8988T (cell line): ENCODE results near the gene EDARADD.
A peak's percentile ranks its signal among the peaks of the same experiment; 100 is the strongest.

Experiments
- DNase-seq: peaks from one replicate; pipeline ENCODE4 v3.0.0; 2011

Gene EDARADD

DNA sequence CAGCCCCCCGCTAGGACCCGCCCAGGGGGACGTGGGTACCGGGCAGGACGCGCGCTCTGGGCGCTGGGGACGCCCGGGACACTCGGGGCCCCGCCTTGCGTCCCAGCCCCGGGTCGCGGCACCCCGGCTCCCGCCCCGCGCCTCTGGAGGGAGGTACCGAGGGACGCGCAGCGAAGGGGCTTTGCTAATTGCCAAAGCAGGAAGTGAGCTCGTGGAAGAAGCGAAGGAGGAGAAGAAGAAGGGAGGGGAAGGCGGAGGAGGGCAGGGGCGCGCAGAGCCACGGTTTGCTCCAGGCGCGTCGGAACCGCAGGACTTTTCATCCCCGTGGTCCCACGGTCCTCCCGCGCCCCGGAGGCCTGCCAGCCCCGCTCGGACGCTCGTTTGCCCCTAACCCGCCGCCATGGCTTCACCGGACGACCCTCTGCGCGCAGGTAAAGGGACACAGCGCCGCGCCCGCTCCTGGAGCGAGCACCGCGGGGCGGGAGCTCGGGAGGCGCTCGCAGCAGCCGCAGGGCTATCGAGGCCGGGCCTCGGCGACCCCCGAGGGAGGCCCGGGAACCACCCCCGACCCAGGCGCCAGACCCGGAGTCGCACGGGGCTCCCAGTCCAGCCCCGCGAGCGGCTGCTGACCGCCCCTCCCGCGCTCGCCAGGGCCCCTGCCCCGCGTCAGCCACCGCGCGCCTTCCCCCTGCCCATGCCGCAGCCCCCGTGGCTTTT, 1.3 kb downstream of the EDARADD start:
- DNase-seq = no peak

DNA sequence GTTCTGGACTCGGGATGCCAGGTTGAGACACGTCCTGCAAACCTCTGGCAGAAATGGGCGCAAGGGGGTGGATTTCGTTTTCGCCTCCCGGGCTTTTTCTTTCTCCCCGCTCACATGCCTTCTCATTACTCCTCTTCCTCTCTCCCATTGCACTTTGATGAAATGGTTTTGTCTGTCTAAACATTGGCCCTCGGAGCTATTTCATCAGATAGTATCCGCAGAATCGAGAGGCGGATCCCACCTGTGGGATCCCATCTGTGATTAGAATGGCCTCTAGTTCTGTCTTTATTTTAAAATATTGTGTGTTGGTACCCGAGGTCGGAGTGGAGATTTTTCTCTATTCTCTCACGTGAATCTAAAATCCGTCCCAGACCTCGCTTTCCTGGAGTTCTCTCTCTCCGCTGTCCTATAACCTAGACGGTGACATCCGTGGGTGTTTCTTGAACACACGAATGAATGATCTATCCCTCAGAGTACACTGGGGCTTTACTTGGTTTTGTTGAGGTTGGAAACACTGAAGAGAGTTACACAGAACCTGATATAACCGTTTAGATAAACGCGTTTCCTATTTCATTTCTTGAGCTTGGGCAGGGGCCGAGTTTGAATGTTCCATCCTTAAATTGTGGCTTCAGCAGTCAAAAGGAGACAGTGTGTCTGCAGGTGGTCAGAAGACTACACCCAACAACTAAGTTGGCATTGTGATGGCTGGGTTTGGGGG, 2.0 kb downstream of the EDARADD start:
- DNase-seq = peak; percentile 33

DNA sequence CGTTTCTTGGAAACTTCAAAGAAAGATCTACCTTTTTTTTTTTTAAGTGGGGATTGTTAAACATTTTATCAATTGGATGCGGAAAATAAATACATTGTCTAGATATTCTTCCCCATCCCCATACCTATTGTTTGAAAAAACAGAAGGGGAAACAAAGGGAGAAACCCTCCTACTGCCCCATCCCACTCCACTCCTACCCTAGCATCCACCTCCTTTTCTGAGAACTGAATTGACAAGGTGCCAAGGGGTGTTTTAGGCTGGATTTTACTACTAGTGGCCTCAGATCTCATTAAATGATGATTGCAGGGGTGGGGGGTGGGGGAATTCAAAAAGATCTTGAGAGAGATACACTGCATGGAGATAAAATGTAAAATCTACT, 2.6 kb downstream of the EDARADD start:
- DNase-seq = no peak

DNA sequence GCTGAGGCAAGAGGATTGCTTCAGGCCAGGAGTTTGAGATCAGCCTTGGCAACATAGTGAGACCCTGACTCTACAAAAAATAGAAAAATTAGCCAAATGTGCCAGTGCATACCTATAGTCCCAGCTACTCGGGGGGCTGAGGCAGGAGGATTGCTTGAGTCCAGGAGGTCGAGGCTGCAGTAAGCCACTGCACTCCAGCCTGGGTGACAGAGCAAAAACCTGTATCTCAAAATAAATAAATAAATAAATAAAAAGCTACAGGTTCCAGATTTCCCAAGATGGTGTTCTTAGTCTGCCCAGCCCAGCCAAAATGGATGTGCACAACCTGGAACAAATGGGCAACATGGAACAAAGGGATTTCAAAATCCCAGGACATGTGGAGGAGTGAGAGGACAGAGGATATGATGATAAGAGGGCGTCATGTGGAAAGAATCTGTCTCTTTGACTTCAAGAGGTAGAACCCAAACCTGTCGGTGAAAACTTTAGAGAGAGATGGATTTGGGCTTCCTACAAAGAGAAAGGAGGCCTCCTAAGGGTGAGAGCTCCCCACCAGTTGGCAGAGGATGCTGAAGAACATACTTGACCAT, 3.2 kb downstream of the EDARADD start:
- no peak for DNase-seq

DNA sequence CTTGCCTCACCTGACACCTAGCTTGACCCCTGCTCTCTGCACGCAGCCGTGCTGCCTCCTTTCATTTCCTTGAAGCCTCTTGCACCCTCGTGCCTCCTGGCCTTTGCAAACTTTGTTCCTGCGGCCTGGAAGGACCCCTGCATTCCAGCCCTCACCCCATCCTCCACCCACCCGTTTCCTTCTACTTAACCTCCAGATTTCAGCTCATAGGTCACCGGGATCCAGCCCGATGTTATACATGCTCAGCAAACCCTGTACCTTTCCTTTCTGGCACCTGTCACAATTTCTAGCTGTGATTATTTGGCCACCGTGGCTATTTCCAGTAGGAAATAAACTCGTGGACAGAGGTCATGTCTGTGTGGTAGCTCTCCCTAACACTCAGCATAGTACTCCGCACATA, 4.5 kb downstream of the EDARADD start:
- DNase-seq = no peak

DNA sequence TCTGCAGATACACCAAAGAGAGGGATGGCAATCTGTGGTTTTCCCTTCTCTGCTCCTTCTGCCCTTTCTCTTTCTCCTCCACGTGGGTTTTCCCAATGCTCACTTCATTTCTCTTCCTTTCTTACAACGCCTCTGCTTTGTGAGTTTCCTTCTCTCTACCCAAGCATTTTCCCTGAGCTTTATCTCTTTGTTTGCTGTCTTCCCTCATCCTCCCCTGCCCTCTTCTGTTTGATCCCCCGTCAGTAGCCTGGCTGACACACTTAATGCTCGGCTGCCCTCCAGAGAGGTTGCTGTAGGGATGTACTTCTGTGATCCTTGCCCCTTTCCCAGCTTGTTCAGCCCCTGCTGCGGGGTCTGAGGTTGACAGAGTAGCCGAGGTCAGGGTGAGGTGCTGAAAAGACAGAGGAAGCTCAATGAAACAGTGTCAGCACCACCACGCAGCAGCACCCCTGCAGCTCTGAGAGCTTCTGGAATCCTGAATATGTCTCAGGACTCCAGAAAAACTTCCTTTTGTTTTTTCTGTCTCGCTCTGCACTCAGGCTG, 6.0 kb downstream of the EDARADD start:
- no peak for DNase-seq

DNA sequence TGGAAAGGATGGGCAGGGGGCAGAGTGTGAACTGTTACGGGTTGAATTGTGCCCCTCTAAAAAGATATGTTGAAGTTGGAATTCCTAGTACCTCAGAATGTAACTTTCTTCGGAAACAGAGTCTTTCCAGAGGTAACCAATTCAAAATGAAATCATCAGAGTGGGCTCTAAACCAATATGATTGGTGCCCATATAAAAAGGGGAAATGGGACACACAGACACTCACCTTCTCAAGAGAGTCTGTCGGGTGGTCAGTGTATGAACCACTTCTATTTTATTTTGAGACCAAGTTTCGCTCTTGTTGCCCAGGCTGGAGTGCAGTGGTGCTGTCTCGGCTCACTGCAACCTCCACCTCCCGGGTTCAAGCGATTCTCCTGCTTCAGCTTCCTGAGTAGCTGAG, 7.6 kb downstream of the EDARADD start:
- no peak for DNase-seq

DNA sequence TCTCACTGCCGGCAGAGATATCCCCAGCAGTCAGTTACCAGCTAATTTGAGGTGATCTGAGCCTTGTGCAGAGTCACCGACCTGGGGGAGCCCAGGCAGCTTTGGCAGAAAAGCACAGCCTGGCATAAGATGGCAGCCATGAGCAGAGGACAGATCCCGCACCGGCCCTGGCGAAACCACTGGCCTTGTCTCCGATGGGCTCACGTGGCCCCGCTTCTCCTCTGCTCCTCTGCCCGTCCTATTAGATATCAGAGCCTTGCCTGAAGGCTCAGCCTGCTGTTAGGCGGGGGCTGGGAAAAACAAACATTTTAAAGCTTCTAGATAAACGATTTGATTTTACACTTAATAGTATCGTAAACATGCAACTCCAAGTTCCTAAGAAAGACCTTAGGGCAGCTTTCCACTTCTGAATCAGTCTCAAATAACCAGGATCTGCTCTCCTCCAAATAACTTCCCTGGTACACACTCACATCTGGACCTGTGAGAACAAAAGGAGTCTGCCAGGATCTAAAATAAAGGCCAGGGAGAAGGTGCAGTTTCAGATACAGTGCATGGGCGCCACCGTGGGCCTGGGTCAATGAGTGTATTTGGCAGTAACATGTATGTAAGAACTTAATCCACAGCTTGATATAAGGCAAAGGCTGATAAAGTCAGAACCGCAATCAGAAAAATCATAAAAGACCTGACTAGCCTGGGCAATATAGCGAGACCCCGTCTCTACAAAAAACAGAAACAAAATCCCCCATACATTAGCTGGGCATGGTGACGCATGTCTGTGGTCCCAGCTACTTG, 10.0 kb downstream of the EDARADD start:
- DNase-seq = no peak

DNA sequence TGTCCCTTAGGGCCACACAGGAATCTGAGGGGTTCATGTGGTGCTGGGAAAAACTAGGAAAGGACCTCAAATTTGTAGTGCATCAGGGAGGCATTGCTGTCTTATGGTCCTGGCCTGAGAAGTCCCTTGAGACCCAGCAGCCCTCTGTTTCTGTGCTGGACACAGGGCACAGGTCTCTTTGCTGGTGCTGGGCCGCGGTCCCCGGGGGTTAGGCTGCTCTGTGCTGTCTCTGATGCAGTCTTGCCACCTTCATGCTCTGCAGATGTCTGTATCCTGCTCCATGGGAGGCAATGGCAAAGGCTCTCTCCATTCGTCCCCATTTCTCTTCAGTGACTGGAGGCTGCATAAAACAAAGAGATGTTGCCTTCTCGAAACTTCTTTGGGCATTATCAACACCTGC, 13.0 kb downstream of the EDARADD start:
- no peak for DNase-seq

DNA sequence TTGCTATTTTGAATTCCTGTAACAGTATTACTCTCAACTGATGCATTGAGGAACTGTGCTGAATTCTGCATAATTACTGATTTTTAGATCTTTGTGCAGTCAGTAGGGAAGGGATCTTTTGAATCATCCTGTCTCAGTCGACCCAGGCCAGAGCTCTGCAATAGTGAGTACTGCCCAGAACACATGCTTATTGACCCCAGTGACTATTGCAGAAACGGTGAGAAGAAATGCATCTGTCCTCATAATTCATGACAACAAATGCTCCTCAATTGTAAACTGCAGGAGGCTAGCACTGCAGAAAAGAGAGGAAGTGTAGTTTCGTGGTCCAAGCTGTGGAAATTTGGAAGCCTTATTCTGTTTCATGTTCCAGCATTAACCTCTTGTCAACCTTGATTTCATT, 19.6 kb downstream of the EDARADD start:
- DNase-seq = no peak

DNA sequence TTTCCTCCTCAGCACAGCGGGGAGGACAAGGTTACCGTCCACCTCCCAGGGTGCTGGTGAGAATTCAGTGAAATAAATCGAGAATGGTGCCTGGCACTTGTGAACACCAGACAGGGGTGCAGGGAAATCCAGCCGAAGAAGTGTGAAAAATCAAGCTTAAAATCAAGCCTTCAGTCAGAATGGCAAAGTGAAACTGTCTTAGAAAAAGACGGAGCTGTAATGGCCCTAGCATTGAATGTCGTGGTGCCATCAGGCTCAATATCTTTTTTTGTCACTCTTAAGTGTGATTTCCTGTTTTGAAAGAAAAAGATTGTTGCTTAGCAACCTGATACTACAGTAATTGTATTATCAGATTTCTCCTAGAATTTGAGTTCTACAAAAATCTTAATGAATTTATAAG, 22.1 kb downstream of the EDARADD start:
- no peak for DNase-seq

DNA sequence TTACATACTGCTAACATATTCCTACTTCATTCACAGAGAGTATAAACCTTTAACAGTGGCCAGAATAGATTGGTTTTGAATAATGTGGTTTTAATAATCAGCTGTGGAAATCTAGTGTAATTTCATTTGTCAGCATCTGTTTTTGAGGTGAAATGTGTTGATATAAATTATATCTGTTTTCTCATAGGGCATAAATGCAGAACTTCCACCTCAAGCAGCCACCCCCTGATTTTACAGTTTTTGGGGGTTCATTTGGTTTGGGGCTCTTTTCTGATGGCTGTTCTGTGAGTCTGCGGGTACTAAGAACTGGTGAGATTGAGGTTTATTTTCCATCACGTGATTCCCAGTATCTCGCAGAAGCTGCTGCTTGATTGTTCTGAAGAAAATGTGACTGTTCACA, 23.2 kb downstream of the EDARADD start:
- no peak for DNase-seq

DNA sequence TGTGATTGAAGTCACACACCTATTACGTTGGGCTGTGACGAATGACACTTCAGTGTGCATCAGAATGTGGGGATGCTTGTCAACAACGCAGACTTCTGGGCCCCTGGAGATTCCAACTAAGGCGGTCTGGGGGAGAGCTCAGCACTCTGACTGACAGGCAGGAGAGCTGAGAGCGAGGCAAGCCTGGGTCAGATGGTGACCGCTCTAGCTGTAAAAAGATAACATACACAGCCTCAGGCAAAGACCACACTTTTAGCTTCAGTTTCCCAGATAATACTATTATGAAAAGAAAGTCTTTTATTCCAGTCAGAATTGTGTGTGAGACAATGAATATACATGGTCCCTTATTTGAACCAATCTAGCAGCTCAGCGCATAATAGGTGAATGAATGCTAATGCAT, 25.4 kb downstream of the EDARADD start:
- DNase-seq = no peak

DNA sequence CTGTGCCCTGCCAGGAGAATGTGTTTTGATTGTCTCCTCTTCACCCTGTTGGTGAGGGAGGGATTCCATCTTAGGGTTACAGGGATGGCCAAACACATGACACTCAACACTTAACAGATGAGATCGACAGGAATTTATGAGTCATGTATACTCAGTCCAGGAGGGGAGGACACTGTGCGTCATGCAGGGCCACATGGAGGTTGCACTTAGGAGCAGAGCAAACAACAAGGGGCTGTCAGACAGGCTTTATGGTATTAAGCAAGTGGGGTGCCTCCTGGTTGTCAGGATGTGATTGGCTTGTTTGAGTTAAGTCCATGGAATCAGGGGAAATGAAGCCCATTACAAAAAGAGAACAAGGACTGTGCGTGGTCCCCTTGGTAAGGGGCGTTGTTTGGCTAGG, 26.9 kb downstream of the EDARADD start:
- no peak for DNase-seq

DNA sequence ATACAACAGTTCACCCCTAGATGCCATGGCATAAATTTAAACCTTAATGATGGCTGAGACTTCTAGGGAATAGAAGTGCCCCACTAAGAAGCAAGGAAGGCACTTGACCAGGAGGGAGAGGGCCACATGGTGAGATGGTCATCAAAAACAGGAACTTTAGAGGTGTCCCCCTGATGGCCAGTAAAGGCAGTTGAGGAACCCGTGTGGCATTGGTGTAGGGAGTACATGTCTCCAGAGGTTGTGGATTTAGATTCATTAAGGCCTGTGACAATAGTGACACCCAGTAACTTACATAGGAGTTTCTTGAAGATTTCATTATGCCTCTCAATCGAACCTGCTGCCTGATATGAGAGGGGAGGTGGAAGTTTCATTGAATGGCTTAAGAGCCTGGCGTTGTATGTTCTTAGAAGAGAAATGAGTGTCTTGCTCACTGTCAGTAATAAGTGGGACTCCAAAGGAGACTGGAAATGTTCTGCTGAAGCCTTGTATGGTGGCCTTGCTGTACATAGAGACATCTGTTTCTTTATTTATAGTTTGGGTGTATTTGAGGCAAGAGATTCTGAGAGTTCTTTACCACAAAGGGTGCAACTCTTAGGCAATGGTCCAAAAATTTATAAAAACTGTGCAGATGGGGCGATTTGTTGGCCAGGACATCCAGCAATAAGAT, 27.9 kb downstream of the EDARADD start:
- no peak for DNase-seq

DNA sequence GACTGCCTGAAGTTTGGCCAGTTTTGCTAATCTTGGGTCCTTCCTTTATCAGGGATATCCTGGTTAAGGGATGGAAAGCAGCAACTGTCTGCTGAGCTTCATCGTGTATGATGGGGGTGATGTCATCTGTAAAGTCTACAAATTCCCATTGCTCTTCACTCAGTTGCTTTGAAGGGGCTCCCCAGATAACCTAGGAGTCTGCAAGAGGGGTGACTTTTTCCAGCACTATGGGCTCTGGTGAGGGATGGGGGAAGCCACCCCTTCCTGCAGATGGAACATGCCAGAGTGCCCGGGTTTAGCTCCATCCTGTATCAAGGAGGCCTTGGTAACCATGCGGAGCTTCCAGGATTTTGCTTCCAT, 28.4 kb downstream of the EDARADD start:
- no peak for DNase-seq

DNA sequence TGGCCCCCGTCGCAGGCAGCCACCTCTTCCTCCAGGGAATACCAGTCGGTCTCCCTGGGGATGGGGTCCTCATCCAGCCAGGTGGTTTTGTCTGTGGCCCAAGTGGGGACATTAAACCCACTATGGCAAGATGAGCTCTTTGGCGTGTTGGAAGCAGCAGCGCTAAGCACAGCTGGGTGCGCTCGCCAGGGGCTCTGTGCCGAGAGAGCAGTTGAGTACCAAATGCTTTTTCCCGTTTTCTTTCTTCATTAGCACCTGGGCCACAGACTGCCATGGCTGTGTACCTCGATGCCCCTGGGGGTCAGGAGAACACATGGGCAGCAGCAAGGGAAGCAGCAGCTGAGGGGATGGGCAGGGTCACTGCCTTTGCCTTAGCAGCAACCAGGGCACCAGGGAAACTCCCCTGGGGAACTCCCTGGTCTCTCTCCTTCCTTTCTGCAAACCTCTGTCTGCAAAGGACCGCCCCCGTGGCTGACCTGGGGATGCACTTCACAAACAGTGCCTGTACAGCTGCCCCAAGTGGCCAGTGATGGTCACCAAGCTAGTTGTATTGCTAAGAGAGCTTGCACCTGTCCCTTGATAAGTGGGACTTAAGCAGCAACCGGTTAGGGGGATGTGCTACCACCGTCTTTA, 31.1 kb downstream of the EDARADD start:
- DNase-seq = no peak

DNA sequence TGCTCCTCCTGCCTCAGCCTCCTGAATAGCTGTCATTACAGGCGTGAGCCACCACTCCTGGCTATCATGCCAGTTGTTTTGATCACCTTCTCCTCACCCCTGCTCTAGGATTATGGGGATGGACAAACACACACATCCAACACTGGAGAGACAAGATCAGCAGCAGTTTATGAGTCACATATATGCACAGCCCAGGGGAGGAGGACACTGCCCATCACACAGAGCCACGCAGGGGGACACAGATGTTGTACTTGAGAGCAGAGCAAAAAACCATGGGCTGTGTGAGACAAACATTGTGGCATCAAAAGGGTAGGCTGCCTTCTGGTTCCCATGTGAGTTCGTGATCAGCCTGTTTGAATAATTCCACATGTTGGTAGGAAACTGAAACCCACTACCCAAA, 32.1 kb downstream of the EDARADD start:
- DNase-seq = no peak

DNA sequence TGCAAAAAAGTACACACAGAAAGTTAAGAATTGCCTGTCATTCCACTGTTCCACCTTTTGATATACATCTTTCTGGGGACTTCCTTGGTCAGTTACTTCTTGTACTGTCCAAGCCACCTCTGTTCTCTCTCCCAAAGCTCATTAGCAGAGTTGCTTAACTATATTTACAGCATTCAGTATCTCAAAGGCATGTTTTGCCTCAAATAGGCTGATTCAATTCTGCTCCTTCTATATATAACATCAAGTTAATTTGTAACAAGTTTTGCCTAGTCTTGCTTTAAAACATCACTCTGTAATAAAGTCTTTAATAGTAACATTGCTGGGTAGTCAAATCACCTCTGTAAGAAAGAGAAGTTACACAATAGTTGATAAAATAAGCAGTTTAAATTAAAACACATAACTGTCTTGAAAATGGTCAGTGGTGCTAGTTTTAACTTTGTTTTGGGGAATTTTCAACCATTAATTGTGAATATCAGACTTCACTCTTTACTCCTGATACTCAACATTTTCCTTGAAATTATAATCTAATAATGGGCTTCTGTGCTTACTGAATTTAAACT, 35.7 kb downstream of the EDARADD start:
- no peak for DNase-seq

DNA sequence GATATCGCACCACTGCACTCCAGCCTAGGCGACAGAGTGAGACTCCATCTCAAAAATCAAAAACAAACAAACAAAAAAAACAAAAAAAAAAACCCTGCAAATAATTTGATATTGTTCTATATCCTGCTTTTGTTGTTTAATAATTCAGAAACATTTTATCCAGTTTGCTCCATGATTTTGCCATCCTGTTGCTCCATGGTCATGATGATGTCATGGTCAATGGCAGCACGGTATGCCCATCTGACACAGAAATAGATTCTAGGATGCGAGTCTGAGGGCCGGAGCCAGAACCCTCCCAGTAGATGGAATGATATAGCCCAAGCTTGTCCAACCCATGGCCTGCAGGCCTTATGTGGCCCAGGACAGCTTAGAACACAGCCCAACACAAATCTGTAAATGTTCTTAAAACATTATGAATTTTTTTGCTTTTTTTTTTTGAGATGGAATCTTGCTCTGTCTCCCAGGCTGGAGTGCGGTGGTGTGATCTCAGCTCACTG, 39.8 kb downstream of the EDARADD start:
- DNase-seq = no peak

DNA sequence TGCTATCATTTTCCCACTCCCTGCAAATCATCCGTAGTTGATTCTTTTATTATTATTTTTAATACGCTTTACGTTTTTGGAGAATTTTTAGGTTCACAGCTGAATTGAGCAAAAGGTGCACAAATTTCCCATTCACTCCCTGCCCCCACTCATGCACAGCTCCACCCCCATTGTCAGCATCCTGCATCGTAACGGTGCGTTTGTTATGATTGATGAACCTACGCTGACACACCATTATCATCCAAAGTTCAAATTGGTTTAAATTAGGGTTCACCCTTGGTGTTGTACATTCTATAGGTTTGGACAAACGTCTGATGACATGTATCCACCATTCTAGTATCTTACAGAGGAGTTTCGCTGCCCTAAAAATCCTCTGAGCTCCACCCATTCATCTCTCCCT, 44.5 kb downstream of the EDARADD start:
- DNase-seq = no peak

DNA sequence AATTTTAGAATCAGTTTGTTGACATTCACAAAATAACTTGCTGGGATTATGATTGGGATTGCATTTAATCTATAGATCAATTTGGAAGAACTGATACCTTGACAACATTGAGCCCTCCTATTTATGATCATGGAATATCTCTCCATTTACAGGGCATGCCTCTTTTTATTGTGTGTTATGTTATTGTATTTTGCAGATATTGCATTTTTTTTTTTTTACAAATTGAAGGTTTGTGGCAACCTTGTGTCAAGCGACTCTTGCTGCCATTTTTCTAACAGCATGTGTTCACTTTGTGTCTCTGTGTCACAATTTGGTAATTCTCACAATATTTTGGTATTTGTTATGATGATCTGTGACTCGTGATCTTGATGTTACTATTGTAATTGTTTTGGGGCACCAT, 46.3 kb downstream of the EDARADD start:
- no peak for DNase-seq
